ENCODE results near the gene UPB1.
"Not testable (repeated sequence)": the region's sequence is repeated elsewhere in the genome, so short reads cannot be mapped to it uniquely, and the experiment has no call there.

The UPB1 gene

DNA sequence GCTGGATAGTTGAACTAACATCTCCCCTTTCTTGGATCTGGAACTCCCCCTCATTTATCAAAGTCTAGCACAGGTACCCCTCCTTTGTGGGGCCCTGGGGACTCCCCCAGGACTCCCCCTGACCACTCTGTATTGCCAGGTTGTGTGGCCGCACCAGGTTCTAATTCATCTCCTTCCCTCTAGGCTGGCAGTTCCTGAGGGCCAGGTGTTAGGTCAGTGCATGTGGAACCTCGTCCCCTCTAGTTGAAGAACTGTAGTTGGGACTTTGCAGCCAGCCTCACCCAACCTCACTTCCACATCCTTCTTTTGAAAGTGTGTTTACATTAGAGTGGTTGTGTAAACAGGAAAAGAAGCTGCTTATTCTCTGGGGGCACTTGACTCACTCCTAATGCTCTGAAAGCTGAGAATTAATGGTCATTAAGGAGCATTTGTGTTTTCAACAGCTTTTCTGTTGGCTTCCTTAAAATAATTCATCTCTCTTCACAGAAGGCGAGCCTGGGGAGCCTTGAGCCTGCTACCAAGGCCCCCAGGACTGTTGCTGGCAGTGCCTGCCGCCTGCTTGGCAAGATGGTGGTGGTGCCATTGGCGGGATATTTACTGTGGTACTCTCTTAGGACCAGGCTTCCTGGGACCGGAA, 11.8 kb downstream of the UPB1 start:
- DNase-seq = no peak

DNA sequence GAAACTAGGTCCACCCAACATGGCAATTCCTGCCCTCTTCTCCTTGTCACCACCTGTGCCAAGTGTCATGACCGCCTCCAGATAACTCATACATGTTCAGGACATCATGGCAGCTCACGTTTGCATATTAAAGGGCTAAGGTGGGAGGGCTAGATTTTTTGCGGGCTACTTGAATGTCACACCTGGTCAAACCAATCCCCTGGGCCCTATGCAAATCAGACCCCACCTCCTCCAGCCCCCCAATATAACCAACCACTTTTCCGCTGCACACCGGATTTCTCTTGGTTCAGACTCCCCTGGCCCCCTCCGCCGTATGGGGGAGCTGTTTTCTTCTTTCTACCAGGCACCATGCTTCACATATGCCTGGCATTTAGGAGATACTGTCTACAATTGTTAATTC, 12.6 kb downstream of the UPB1 start:
- DNase-seq = no peak

DNA sequence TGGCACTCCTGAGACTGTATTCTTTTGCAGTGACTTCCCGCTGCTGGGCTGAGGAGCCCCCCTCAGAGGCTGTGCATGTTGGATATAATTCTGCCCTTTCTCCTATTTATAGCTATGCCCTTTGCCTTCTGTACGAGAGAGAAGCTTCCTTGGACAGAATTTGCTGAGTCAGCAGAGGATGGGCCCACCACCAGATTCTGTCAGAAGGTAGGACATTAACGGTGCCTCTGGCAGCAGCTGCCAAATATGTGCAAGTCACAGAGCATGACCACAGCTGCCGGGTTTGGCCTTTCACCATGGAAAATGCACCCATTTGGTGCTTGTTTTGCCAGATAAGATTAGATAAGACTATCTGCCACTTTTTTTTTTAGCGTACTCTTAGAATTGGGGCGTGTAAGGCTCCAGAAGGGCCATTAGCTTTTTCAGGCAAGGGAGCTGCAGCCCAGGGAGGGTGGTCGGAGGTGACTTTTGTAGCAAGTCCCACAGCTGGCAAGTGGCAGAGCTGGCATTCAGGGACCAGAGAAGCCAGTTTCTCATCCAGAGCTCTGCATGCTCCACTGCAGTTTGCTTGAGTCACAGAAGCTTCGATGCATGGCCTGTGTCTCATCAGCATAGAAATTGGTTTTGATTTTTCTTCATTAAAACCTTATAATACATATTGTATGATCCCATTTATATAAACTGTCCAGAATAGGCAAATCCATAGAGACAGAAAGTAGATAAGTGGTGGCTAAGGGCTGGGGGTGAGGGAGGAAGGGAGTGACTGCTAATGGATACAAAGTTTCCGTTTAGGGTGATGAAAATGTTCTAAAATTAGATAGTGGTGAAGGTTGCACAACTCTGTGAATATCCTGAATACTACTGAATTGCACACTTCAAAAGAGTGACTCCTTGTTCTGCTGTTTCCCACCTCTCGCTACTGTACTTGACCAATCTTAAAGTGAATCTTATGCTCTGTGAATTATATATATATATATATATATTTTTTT, 15.8 kb downstream of the UPB1 start:
- DNase-seq = no peak

DNA sequence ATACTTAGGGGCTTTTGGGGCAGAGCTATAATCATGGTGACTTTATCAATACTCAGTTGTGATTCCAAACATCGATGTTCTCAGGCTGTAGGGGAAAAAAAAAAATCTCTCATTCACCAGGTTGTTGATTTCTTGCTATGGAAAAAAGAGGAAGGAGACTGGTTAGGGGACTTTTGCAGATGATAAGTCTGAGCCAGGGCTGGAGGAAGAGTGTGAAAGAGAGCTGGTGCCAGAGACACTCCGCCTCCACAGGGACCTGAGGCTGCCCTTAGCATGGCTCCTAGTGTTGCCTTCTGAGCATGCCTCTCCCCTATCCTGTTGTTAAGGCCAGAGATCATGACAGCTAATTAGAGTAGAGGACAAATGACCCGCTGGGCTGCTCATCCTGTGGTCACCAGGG, 16.9 kb downstream of the UPB1 start:
- no peak for DNase-seq

DNA sequence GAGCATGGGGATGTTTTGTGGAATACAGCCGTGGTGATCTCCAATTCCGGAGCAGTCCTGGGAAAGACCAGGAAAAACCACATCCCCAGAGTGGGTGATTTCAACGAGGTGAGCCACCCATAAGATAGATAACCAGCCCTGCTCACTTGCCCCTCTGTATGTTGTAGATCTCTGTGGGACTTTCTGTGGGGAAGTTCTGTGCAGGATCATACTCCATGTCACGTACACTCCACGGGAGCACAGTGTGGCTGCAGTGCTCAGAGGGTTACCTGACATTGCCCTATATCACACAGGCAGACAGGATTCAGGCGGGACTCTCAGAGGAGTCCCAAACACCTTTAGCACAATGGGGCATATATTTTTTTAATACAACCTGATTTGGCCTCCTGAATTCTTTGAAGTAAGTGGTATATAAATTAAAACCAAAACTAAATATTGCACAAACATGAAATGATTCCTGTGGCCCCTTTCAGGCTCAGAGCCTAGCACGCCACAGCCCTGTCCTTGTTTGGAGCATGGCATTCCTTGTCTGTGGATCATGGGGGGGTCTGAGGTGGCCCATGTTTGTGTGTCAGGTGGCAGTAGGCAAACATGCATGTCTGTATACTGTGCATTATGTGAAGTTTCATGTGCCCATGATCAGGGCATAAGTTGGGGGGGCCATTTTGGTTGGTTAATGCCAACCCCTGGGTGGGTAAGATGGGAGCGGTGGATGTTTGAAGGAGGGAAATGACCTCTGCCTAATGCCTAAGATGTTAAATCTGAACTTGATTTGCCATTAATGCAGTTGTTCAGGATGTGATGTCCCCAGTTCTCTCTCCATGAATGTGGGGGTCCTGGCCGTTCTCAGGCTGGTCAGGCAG, 18.5 kb downstream of the UPB1 start:
- no peak for DNase-seq

DNA sequence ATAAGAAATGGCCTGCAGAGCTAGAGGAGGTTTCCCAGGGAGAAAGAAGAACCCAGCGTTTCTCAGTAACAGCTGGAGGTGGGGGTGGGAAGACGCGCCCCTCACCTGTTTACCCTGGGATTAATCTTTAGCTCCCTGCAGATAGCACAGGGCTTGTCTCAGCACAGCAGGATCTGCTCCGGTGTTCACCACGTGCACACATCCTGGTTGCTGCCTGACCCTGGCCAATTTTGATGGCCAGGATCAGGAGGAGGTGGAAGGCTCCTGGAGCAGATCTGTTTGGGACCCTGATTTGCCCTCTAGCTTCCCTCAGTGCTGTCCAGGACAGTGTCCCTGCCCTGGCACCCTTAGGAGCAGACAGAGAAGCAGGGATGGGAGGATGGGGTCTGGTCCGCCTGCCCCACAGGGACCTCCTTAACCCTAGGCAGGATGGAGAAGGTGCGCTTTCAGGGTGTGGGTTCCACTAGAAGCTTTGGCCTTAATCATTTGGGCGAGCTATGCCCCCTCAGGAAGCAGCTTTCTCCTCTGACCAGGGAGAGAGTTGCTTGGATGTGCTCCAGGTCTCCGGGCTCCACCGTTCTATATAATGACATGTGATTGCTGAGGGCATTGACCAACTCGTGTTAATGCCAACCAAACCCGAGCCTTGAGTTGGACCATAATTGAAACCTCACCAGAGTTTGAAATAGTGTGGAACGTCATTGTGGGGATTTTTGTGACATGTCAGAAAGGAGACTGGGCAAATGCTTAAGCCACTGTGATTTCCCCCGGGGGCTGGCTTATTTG, 19.3 kb downstream of the UPB1 start:
- DNase-seq = no peak

DNA sequence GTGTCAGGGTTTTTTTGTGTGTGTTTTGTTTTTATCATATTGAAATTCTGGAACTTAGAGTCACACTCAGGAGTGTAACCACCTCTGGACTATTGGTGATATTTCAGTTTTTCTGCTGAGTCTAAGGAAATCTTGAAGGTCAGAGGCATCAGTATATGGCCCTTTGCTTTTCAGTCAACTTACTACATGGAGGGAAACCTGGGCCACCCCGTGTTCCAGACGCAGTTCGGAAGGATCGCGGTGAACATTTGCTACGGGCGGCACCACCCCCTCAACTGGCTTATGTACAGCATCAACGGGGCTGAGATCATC, 19.9 kb downstream of the UPB1 start:
- DNase-seq = no peak

DNA sequence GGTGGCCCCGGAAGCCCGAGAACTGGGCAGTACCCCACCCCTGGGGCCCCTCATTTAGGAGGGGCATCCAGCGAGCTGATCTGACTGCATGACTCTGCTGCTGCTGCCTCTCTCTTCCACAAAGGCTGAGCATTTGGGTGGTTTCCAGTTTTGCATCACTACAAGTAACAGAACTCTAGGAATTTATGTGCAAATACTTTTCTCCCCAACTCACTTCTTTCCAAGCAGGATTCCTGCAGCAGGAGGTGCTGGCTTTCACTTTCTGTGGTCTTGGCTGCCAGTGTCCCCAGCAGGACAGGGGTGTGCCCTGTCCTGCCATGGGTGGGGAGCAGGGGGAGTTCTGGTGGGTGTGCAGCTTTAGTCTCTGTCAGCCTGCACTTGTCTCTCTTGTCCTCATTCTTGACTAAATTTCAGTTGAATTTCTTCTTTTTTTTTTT, 21.2 kb downstream of the UPB1 start:
- DNase-seq = no peak

DNA sequence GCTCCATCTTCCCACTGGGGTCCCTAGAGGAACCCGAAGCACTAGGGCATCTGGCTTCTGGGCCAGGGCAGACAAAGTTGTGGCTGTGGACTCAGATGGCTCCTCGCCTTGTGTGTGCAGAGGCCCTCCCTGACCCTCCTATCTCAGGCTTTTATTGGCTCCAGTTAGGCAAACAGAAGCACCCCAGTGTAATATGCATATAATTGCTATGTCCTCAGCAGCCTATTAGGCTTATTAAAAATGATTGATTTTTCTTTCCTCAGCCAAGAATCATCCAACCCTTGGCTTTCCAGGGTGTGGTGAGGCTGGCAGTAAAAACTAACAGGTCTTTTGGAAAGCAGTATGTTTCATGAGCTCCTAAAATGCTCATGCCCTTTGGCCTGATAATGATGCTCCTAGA, 22.3 kb downstream of the UPB1 start:
- peak; percentile 29 for DNase-seq

DNA sequence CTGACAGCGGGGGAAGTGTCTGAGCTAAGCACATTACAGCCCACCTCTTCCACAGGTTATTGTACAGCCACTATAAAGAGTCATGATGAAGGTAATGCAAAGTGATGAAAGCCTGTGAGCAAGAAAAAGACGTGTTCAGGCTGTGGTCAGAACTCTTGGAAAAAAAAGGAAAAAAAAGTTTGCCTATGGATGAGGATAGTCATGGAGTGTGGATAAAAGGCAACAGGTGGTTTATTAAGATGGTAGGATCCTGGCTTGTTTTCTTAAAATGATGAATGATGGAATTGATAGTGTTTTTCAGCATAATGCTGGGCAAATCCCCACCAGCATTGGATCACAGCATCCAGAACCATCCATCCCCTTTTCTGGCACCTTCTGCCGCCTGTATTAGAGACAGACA, 23.1 kb downstream of the UPB1 start:
- DNase-seq = no peak

DNA sequence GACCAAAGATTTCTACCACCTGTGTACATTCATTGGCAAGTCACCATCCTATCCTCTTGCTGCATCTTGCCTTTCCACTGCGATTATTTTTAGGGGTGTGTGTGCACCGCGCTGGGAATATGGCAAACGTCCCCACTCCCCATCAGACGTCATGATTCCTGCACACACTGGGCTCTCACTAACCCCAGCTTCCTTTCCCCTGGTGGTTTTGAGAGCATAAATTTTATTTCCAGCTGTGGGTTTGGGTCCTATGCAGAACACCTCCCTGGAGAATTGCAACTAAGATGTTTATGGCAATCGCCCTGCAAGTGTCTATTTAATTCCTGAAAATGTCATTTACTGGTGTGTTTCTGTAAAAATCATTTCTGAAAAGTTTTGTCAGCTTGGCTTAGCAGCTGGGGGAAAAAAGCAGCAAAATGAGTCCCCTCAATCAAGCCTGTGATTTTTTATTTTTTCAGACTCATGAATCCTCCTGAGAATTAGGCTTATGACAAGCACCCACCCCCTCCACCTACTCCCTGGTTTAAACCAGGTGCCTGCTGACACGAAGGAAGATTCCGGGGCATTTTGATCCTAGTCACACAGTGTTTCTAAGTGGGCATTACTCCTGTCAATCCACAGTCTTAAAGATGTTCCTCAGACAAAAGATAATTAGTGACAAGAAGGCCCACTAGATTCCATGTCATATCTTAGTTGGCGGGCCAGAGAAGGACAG, 23.8 kb downstream of the UPB1 start:
- no peak for DNase-seq

DNA sequence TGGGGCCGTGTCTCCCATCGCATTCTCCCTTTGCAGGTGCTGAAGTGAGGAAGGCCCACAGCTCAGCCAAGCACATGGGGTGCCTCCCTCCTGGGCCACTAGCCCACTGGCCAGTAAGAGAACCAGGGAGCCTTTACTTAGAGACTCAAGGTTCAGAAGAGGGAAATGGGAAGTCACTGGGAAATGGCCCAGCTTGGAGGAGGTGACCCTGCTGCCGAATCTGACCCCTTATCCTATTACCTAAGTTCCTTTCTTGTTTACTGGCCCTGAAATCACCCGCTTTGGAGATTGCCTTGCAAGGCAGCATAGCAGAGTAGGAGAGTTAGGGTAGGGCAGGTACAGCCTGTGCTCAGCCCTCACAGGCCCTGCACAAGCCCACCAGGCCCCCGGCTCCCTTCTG, 24.4 kb downstream of the UPB1 start:
- no peak for DNase-seq

DNA sequence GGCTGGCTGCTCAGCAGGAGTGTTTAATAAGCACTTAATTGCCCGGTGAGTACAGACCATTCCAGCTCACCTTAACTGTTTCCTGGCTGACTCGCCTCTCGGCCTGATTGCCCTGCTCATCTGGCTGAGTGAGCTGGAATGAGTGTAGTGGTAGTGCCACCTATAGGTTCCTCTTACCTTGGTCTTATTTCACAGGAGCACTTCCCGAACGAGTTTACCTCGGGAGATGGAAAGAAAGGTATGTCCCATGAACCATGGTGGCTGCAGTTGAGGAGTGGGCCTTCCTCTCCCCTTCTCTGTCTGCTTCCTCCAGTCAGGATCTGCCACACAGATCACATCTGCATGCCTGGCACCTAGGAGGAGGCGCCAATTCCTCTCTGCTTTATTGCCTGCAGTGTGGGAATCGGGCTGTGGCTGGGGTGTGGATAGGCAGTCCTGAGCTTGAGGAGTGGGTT, 26.7 kb downstream of the UPB1 start:
- DNase-seq = peak; percentile 36

DNA sequence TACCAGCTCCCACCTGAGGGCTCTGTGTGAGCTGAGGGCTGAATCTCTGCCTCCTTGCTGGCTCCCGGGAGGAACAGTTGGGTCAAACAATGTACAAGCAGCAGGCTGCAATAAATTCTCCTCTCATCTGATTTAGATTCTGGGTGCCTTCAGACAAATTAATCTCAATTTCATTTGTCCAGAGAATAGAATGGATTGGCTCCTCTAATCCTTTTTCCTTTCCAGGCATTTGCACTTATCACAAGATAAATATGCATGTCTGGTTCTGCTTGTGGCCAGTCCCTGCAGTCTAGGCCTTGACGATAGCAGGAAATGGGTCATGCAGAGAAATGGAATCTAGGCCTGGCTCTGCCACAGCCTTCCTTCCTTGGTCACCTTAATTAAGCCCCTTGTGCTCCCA, 28.7 kb downstream of the UPB1 start:
- DNase-seq = no peak

DNA sequence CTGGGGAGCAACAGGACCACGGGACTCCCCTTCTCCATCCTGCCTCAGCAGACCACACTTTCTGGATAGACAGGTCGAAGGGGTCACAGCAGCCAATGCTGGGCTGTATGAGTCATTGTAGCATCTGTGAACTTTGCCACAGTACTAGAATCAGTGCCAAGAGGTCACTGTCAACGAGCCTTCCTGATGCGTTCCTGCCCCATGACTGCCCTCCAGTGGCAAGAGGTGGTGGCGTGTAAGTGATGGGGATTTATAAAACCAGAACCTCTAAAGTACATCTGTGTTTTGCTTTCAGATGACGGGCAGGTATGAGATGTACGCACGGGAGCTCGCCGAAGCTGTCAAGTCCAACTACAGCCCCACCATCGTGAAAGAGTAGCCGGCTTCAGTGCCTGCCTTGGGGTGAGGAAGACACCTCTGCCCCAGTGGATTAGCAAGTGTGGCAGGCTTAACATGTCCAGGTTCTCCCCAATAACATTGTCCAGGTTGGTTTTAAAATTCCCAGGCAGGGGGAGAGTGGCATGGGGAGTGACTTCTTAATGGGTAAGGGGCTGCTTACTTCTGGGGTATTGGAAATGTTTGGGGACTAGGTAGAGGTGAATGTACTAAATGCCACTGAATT, 30.4 kb downstream of the UPB1 start:
- no peak for DNase-seq

DNA sequence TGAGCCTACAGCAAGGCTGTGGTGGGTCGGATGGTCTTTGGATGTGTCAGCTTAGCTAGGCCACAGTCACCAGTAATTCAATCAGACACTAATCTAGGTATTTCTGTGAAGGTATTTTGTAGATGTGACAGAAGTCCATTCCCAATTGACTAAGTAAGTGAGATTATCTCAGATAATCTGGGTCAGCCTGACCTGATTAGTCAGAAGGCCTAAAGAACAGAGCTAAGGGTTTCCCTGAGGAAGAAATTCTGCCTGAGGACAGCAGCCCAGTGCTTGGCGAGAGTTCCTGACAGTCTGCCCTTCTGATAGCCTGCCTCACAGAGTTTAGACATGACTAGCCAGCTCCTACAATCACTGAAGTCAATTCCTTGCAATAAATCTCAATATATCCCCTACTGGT, 31.1 kb downstream of the UPB1 start:
- no peak for DNase-seq

DNA sequence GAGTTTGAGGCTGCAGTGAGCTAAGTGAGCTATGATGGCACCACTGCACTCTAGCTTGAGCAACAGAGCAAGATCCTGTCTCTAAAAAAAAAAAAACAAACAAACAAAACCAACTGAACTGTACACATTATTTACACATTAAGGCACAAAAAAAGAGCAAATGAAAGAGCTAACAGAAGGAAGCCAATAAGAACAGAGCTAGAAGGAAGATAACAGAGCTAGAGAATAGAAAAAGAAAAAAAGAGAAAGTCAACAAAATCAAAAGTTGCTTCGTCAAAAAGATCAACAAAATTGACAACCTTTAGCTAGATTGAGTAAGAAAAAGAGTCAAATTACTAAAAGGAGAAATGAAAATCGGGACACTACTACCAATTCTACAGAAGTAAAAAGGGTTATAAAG, 34.8 kb downstream of the UPB1 start:
- no peak for DNase-seq

DNA sequence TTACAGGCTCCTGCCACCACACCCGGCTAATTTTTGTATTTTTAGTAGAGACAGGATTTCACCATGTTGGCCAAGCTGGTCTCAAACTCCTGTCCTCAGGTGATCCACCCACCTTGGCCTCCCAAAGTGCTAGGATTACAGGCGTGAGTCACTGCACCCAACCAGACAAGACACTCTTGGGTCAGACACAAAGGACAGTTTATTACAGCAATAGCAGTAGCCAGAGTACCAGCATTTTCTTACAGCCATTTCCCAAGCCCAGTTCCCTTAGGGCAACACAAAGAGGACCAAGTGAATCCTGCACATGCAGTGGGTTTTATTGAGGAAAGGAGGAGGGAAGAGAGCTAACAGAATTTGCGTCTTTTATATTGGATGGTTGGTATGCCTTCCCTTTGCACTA, 35.8 kb downstream of the UPB1 start:
- not testable (repeated sequence) for DNase-seq

DNA sequence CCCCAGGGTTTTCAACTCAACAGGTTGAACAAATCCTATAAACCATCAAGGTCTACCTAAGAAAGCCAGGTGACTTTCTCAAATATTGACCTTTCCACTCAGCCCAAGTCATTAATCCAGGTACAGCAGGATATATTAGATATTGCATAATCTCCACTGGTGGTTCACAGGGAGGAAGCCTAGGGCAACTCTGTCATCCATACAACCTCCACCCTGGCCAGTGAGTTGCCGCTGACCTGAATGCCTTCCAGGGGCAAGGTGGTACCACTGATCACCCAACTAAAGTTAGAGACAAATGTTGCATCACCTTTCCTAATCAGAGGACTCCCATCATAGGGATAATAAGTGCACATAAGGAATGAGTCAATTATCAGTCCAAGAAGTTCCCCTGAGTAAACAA, 36.9 kb downstream of the UPB1 start:
- DNase-seq = no peak

DNA sequence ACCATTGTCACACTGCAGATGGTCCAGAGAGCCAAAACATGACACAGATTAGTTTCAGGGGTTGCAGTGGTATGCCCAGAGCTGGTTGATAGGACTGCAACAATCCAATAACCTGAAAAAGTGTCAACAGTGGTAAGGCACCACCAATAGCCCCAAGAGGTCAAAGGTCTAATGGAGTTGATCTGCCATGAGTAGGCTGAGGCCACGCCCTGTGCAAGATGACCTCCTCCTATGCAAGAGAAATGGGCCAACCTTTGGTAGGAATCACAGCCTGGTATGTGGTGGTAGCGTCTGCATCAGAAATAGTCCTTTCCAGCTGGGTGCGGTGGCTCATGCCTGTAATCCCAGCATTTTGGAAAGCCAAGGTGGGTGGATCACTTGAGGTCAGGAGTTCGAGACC, 40.2 kb downstream of the UPB1 start:
- DNase-seq = no peak

DNA sequence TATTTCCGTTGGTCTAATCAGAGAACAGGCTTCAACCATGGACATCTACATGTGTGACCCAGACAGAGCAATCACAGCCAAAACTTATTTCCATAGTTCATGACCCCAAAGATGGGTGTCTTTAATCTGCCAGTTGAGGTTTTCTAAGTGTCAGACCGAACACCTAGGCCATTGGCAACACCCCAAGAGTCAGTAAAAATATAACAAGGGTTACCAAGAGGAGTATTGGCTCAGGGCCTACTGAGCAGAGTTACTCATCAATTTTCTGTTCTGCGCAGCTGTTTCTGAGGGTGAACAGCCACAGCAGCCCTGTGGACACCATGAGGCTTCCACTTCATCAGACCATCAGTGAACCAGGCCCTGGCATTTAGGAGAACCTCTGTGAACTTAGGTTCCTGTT, 41.0 kb downstream of the UPB1 start:
- no peak for DNase-seq

DNA sequence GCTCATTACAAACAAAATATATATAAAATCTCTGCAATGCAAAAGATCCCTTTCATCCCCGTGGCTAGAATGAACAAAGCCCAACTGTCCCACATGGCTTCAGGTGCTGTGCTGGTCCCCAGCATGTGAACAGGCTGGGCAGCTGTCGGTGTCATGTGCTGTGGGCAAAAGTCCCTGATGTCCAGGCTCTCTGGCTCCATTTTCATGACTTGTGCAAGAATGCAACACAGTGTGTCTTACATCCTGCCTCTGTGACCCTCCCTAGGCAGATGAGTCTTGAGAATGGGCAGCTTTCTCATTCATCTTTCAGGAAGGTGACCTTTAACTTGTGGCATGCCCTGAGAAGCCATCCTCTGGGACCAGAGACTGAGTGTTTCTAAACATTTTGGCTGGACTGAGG, 45.3 kb downstream of the UPB1 start:
- DNase-seq = no peak

All from NCI-H446 treated with DMSO at 0.1 percent for 48 hours (cell line).